DMS53 (cell line): ENCODE results near the gene PPP1R14C.

Experiments
- DNase-seq: peaks from one replicate; lab custom pipeline; 2025; lab: John Stamatoyannopoulos, UW

The PPP1R14C gene

GRCh38 chr6:150249261-150249660 is 106.4 kb downstream of the PPP1R14C start:
- DNase-seq: no peak

- DNase-seq: no peak
Observed at GRCh38 chr6:150250826-150251225, 108.0 kb downstream of the PPP1R14C start.

- peak; percentile 64 for DNase-seq
Observed at GRCh38 chr6:150251566-150252186, 108.8 kb downstream of the PPP1R14C start.

GRCh38 chr6:150252714-150253444 is 110.0 kb downstream of the PPP1R14C start:
- peak; percentile 59 for DNase-seq

GRCh38 chr6:150253489-150253888 is 110.6 kb downstream of the PPP1R14C start:
- DNase-seq: no peak

GRCh38 chr6:150254770-150255169 is 111.9 kb downstream of the PPP1R14C start:
- DNase-seq: no peak

- DNase-seq: no peak
Observed at GRCh38 chr6:150255840-150256239, 113.0 kb downstream of the PPP1R14C start.

GRCh38 chr6:150256618-150257272 is 113.9 kb downstream of the PPP1R14C start:
- DNase-seq: no peak

GRCh38 chr6:150258381-150258780 is 115.5 kb downstream of the PPP1R14C start:
- DNase-seq: no peak

GRCh38 chr6:150260931-150261330 is 118.1 kb downstream of the PPP1R14C start:
- DNase-seq: no peak

GRCh38 chr6:150261997-150262697 is 119.3 kb downstream of the PPP1R14C start:
- DNase-seq: no peak

- no peak for DNase-seq
Observed at GRCh38 chr6:150263765-150264404, 121.0 kb downstream of the PPP1R14C start.

GRCh38 chr6:150266309-150266708 is 123.5 kb downstream of the PPP1R14C start:
- DNase-seq: no peak

- no peak for DNase-seq
Observed at GRCh38 chr6:150266963-150267685, 124.3 kb downstream of the PPP1R14C start.

GRCh38 chr6:150267686-150268561 is 125.1 kb downstream of the PPP1R14C start:
- DNase-seq: no peak

- no peak for DNase-seq
Observed at GRCh38 chr6:150269130-150269856, 126.4 kb downstream of the PPP1R14C start.

GRCh38 chr6:150269857-150270223 is 127.0 kb downstream of the PPP1R14C start:
- DNase-seq: peak; percentile 68

- no peak for DNase-seq
Observed at GRCh38 chr6:150270330-150271052, 127.6 kb downstream of the PPP1R14C start.

GRCh38 chr6:150271172-150271500 is 128.3 kb downstream of the PPP1R14C start:
- DNase-seq: no peak
